ENCODE results near the gene ECEL1.
A peak's percentile ranks its signal among the peaks of the same experiment; 100 is the strongest.

ECEL1 gene

GRCh38 chr2:232502911-232503808 is 15.5 kb upstream of the ECEL1 start:
- intact Hi-C loops (cut with DNase I) = no loop called here

GRCh38 chr2:232502511-232502910 is 14.9 kb upstream of the ECEL1 start:
- no peak for DNase-seq
- intact Hi-C loops (cut with DNase I) = no loop called here

More at GRCh38 chr2:232502911-232503808, 15.5 kb upstream of the ECEL1 start:
- DNase-seq = peak in 38 of 42 donors; percentile 14 to 77 (median 43)

- no peak for DNase-seq
- intact Hi-C loops (cut with DNase I) = no loop called here
Measured at GRCh38 chr2:232501794-232502390, 14.3 kb upstream of the ECEL1 start.

- intact Hi-C loops (cut with DNase I) = no loop called here
- DNase-seq = no peak
Measured at GRCh38 chr2:232501331-232501771, 13.7 kb upstream of the ECEL1 start.

GRCh38 chr2:232498452-232498851 is 10.8 kb upstream of the ECEL1 start:
- intact Hi-C loops (cut with DNase I) = no loop called here
- DNase-seq = no peak

- no peak for DNase-seq
- intact Hi-C loops (cut with DNase I) = no loop called here
Measured at GRCh38 chr2:232497348-232497747, 9.7 kb upstream of the ECEL1 start.

GRCh38 chr2:232496501-232497270 is 9.1 kb upstream of the ECEL1 start:
- DNase-seq = no peak
- intact Hi-C loops (cut with DNase I) = no loop called here

- no peak for DNase-seq
- intact Hi-C loops (cut with DNase I) = no loop called here
Measured at GRCh38 chr2:232495292-232495691, 7.7 kb upstream of the ECEL1 start.

GRCh38 chr2:232494542-232494941 is 6.9 kb upstream of the ECEL1 start:
- no peak for DNase-seq
- intact Hi-C loops (cut with DNase I) = no loop called here

GRCh38 chr2:232493701-232494474 is 6.3 kb upstream of the ECEL1 start:
- DNase-seq = no peak
- intact Hi-C loops (cut with DNase I) = no loop called here

- DNase-seq = no peak
- intact Hi-C loops (cut with DNase I) = no loop called here
Measured at GRCh38 chr2:232492963-232493700, 5.5 kb upstream of the ECEL1 start.

- intact Hi-C loops (cut with DNase I) = no loop called here
- DNase-seq = peak in 1 of 42 donors; percentile 0
Measured at GRCh38 chr2:232492236-232492848, 4.7 kb upstream of the ECEL1 start.

- intact Hi-C loops (cut with DNase I) = no loop called here
- DNase-seq = peak in 1 of 42 donors; percentile 3
Measured at GRCh38 chr2:232491139-232491780, 3.6 kb upstream of the ECEL1 start.

- DNase-seq = peak in 2 of 42 donors; percentile 0 to 2
Measured at GRCh38 chr2:232490221-232491138, 2.8 kb upstream of the ECEL1 start.

GRCh38 chr2:232489516-232490220 is 2.0 kb upstream of the ECEL1 start:
- intact Hi-C loops (cut with DNase I) = no loop called here
- peak in 3 of 42 donors; percentile 1 to 2 (median 1) for DNase-seq

More at GRCh38 chr2:232490221-232491138, 2.8 kb upstream of the ECEL1 start:
- intact Hi-C loops (cut with DNase I) = no loop called here

Measured in head of caudate nucleus (tissue), 42 donors.